ENCODE measurements around the gene KCNJ10.

Gene KCNJ10

GRCh38 chr1:160085686-160086455 is 15.9 kb upstream of the KCNJ10 start:
- peak in 55 of 56 donors; percentile 32 to 96 (median 77) for DNase-seq

- DNase-seq = no peak
Observed at GRCh38 chr1:160084771-160085321, 14.9 kb upstream of the KCNJ10 start.

GRCh38 chr1:160083968-160084770 is 14.2 kb upstream of the KCNJ10 start:
- peak in 9 of 56 donors; percentile 24 to 57 (median 37) for DNase-seq

- DNase-seq = no peak
Observed at GRCh38 chr1:160082926-160083325, 13.0 kb upstream of the KCNJ10 start.

- DNase-seq = no peak
Observed at GRCh38 chr1:160082487-160082886, 12.5 kb upstream of the KCNJ10 start.

GRCh38 chr1:160081261-160081936 is 11.4 kb upstream of the KCNJ10 start, which contains the start of gene KCNJ9:
KCNJ9 (plus strand) TSS chr1:160081538; CDS start chr1:160084031, 2,493 bp downstream.
- peak in 53 of 56 donors; percentile 21 to 97 (median 78) for DNase-seq

GRCh38 chr1:160080381-160081100 is 10.6 kb upstream of the KCNJ10 start:
- DNase-seq = no peak

- no peak for DNase-seq
Observed at GRCh38 chr1:160079448-160079847, 9.5 kb upstream of the KCNJ10 start.

GRCh38 chr1:160078512-160079195 is 8.7 kb upstream of the KCNJ10 start:
- peak in 49 of 56 donors; percentile 17 to 90 (median 62) for DNase-seq

GRCh38 chr1:160077486-160077885 is 7.5 kb upstream of the KCNJ10 start:
- DNase-seq = no peak

- no peak for DNase-seq
Observed at GRCh38 chr1:160076295-160076694, 6.3 kb upstream of the KCNJ10 start.

GRCh38 chr1:160075836-160076235 is 5.9 kb upstream of the KCNJ10 start:
- DNase-seq = no peak

- DNase-seq = no peak
Observed at GRCh38 chr1:160074865-160075264, 4.9 kb upstream of the KCNJ10 start.

- DNase-seq = no peak
Observed at GRCh38 chr1:160071289-160071688, 1.3 kb upstream of the KCNJ10 start.

GRCh38 chr1:160070243-160071163 is 543 bp upstream of the KCNJ10 start:
- peak in 55 of 56 donors; percentile 60 to 95 (median 88) for DNase-seq

GRCh38 chr1:160068225-160068624 is 1.7 kb downstream of the KCNJ10 start:
- DNase-seq = peak in 55 of 56 donors; percentile 40 to 95 (median 84)

- peak in 8 of 56 donors; percentile 24 to 56 (median 42) for DNase-seq
Observed at GRCh38 chr1:160066829-160067745, 2.9 kb downstream of the KCNJ10 start.

GRCh38 chr1:160064746-160065145 is 5.2 kb downstream of the KCNJ10 start:
- no peak for DNase-seq

Data from amygdala (tissue), 56 donors.